K562 (cell line): Measurements from ENCODE around the gene HSDL2. TPM values are rescaled to one million over a fixed set of nuclear protein-coding genes. Genes with fewer than 3 reads are reported as not detected.
A peak's percentile ranks its signal among the peaks of the same experiment; 100 is the strongest.

ENCODE experiments used
- ATAC-seq: fragments of 200-7000 bp; cut with Tn5 transposase; 3 replicates; pipeline ENCODE4 v1.9.1; 2020; ENCODE audit warnings: moderate library complexity
- BruUV-seq: library from RNA; stranded (reverse); fragments of 400-500 nt; replicated peaks from 2 replicates; lab custom pipeline; 2021; lab: Mats Ljungman, UMichigan
- CTCF ChIA-PET: fragments of 300-600 bp; formaldehyde crosslinking; extraction: SDS; loops from one replicate; lab custom pipeline; 2021; ENCODE audit warnings: low intra/inter-chr PET ratio; lab: Yijun Ruan, JAX
- POLR2A ChIA-PET: fragments of 300-600, 350-650 bp; sonication (Branson Sonifier 250); formaldehyde crosslinking; extraction: SDS; loops from one replicate; lab custom pipeline; 2021; ENCODE audit warnings: antibody characterized with exemption, inconsistent platforms; lab: Yijun Ruan, JAX
- DNase-seq, 4 experiments: peaks; one replicate each; pipeline versions ENCODE4 v3.0.0 to v3.0.0-alpha.2; 2011 to 2018; ENCODE audit warnings: low spot score in 3 of 4, mixed read lengths in 3 of 4; ENCODE audit errors: extremely low read depth in 1 of 4
- FAIRE-seq: peaks from 2 replicates; lab custom pipeline; 2011; peaks lifted over from hg19 to GRCh38; lab: Jason Lieb, UNC
- H2AFZ ChIP-seq: 2 replicates; pipeline ENCODE4 v1.6.0; 2011; ENCODE audit warnings: low read depth, low read length, control low read depth, inconsistent platforms
- H3K27ac ChIP-seq: fragments of 200-600 bp; 3 replicates; pipeline ENCODE4 v1.8.0; 2011; ENCODE audit warnings: low read depth, mild to moderate bottlenecking, control low read depth, inconsistent platforms, low read length, moderate library complexity, mixed read lengths; ENCODE audit errors: extremely low read depth
- H3K27me3 ChIP-seq, 2 experiments: fragments of 300-600 bp in 1 of 2; 2 replicates in 1 of 2; 3 replicates in 1 of 2; pipeline versions ENCODE4 v1.6.0 to v1.8.0; 2011; ENCODE audit warnings: inconsistent platforms in 2 of 2, low read length in 2 of 2, mild to moderate bottlenecking in 1 of 2, mixed read lengths in 1 of 2, moderate library complexity in 1 of 2; ENCODE audit not compliant: control insufficient read depth in 2 of 2, insufficient read depth in 2 of 2
- H3K36me3 ChIP-seq: fragments of 300-600 bp; 3 replicates; pipeline ENCODE4 v1.8.0; 2011; ENCODE audit warnings: mild to moderate bottlenecking, low read length, inconsistent platforms; ENCODE audit not compliant: control insufficient read depth, insufficient read depth
- H3K4me1 ChIP-seq, 2 experiments: fragments of 200-600 bp in 1 of 2; replicated peaks in 1 of 2; 2 replicates in 1 of 2; 3 replicates in 1 of 2; pipeline versions ENCODE4 v1.5.1 to v1.8.0; 2011; ENCODE audit warnings: inconsistent platforms in 2 of 2, low read length in 2 of 2, mild to moderate bottlenecking in 1 of 2, mixed read lengths in 1 of 2, moderate library complexity in 1 of 2; ENCODE audit not compliant: control insufficient read depth in 2 of 2, insufficient read depth in 2 of 2
- H3K4me2 ChIP-seq: 2 replicates; pipeline ENCODE4 v1.6.1; 2011; ENCODE audit warnings: low read length, control low read depth, inconsistent platforms, mixed read lengths; ENCODE audit not compliant: insufficient read depth
- H3K4me3 ChIP-seq: fragments of 200-600 bp; sonication (generic), shearing (Covaris generic); 2 replicates; pipeline ENCODE4 v1.5.1; 2016; ENCODE audit warnings: control low read depth, inconsistent platforms
- H3K79me2 ChIP-seq: fragments of 200-600 bp; 3 replicates; pipeline ENCODE4 v1.8.0; 2011; ENCODE audit warnings: low read length, inconsistent platforms; ENCODE audit not compliant: control insufficient read depth, insufficient read depth
- H3K9ac ChIP-seq, 2 experiments: 2 replicates each; pipeline versions ENCODE4 v1.6.0 to v1.6.1; 2011; ENCODE audit warnings: low read depth in 2 of 2, low read length in 2 of 2, control low read depth in 1 of 2, inconsistent platforms in 1 of 2, mild to moderate bottlenecking in 1 of 2, mixed read lengths in 1 of 2; ENCODE audit not compliant: insufficient read depth in 1 of 2
- H3K9me1 ChIP-seq: one replicate; pipeline ENCODE4 v1.6.0; 2011; ENCODE audit warnings: inconsistent platforms, mild to moderate bottlenecking, low read length, moderate library complexity; ENCODE audit not compliant: control insufficient read depth, insufficient read depth
- H3K9me3 ChIP-seq: replicated peaks from 2 replicates; pipeline ENCODE4 v1.5.1; 2011; ENCODE audit warnings: low read depth, low read length, inconsistent platforms; ENCODE audit not compliant: control insufficient read depth, insufficient read depth
- H4K20me1 ChIP-seq: replicated peaks from 2 replicates; pipeline ENCODE4 v1.6.1; 2011; ENCODE audit warnings: low read length, inconsistent platforms, mixed read lengths; ENCODE audit not compliant: control insufficient read depth, insufficient read depth
- CBX3 ChIP-seq, 2 experiments: IDR thresholded peaks; 1 replicate in 1 of 2; 2 replicates in 1 of 2; pipeline ENCODE4 v1.6.1; 2012; ENCODE audit warnings: inconsistent platforms in 2 of 2, low read length in 2 of 2, borderline replicate concordance in 1 of 2, control low read depth in 1 of 2
- CC2D1A ChIP-seq: fragments of 450-650 bp; IDR thresholded peaks from 2 replicates; pipeline ENCODE4 v1.6.1; 2017; ENCODE audit warnings: mild to moderate bottlenecking
- CCNT2 ChIP-seq: IDR thresholded peaks from 2 replicates; pipeline ENCODE4 v1.6.1; 2011; ENCODE audit warnings: borderline replicate concordance, low read depth, mild to moderate bottlenecking, moderate library complexity, mixed read lengths, low read length; ENCODE audit not compliant: insufficient read length; ENCODE audit errors: extremely low read depth
- DLX4 ChIP-seq: fragments of 250-450 bp; sonication (Bioruptor Pico); IDR thresholded peaks from 2 replicates; pipeline ENCODE4 v1.6.1; 2021; ENCODE audit warnings: mild to moderate bottlenecking
- L3MBTL2 ChIP-seq: fragments of 450-650 bp; IDR thresholded peaks from 2 replicates; pipeline ENCODE4 v1.6.1; 2016; ENCODE audit warnings: mild to moderate bottlenecking, moderate library complexity
- MCM3 ChIP-seq: fragments of 450-650 bp; IDR thresholded peaks from 2 replicates; pipeline ENCODE4 v1.6.1; 2016
- NFE2 ChIP-seq: IDR thresholded peaks from 2 replicates; pipeline ENCODE4 v1.6.1; 2014; ENCODE audit warnings: antibody characterized with exemption, low read depth
- RBM25 ChIP-seq: fragments of 200-400 bp; formaldehyde crosslinking; IDR thresholded peaks from 2 replicates; pipeline ENCODE4 v1.6.1; 2018; ENCODE audit warnings: low read length, low read depth, moderate library complexity; ENCODE audit not compliant: severe bottlenecking
- RCOR1 ChIP-seq, 2 experiments: IDR thresholded peaks; 2 replicates each; pipeline ENCODE4 v1.6.1; 2012; ENCODE audit warnings: low read depth in 2 of 2, low read length in 2 of 2, borderline replicate concordance in 1 of 2, improper control_type of control experiment in 1 of 2
- SRSF7 ChIP-seq: fragments of 200-400 bp; formaldehyde crosslinking; optimal IDR thresholded peaks from 2 replicates; pipeline ENCODE3; 2017; ENCODE audit warnings: mild to moderate bottlenecking, low read depth, low read length
- ZNF280A ChIP-seq: fragments of 450-650 bp; IDR thresholded peaks from 2 replicates; pipeline ENCODE4 v1.6.1; 2018; ENCODE audit warnings: mild to moderate bottlenecking, low read depth; ENCODE audit not compliant: partially characterized antibody
- WGBS: fragments of 100-300 bp; shearing (Covaris generic); methylation state at CpG from one replicate; pipeline ENCODE4 v1.1.6; 2016; ENCODE audit warnings: low coverage, mixed read lengths; ENCODE audit not compliant: insufficient coverage; ENCODE audit errors: missing lambda C conversion rate; 5-methylcytosine and 5-hydroxymethylcytosine counted together
- in situ Hi-C: fragments of 300-500 bp; cut with MboI; formaldehyde crosslinking; loops from 4 replicates; pipeline ENCODE4 v1.15.0; 2018; ENCODE audit warnings: inconsistent platforms, mixed read lengths
- intact Hi-C: fragments of 100-400 bp; cut with micrococcal nuclease; formaldehyde crosslinking; loops from 2 replicates; pipeline ENCODE4 v1.14.2; 2022
- polyA plus RNA-seq, 8 experiments: library from polyadenylated mRNA; depleted of rRNA in 4 of 8; stranded (reverse) in 5 of 8; unstranded in 3 of 8; fragments of >200 nt; fragmentation: Nextera tagmentation in 2 of 8; fragmentation: Illumina TruSeq in 1 of 8; extraction: Ambion mirVana in 2 of 8; extraction: Trizol in 1 of 8; gene quantifications; 2 replicates each; pipeline versions ENCODE4 v1.2.1 to v1.2.3, GENCODE V29; 2011 to 2014; ENCODE audit warnings: inconsistent platforms in 1 of 8, missing spikeins in 1 of 8
- total RNA-seq, 7 experiments: library from RNA; depleted of rRNA in 6 of 7; stranded (reverse); fragments of >200 nt in 6 of 7; fragmentation: Illumina TruSeq in 2 of 7; extraction: Trizol in 2 of 7; gene quantifications; 2 replicates each; pipeline versions ENCODE4 v1.2.1 to v1.2.3, GENCODE V29; 2011 to 2021; ENCODE audit warnings: low replicate concordance in 1 of 7

HSDL2 gene
- total and polyA plus RNA-seq, 9 of the 15 experiments (the other 6 are each of a cell fraction or from before 2014, with no cell fraction given) = 22.8 to 74.1 (median 35.6) TPM

GRCh38 chr9:112475318-112475717 is 95.4 kb downstream of the HSDL2 start:
- Histone ChIP-seq H3K36me3 (peaks cover 6% of the 10 kb centered on the region; the same call in 1 of the 3 replicates), H3K9me1 (no peaks in the 10 kb centered on the region), H3K27ac (no peak overlapping the region), H3K9me3 (no peaks in the 10 kb centered on the region), H3K4me2 (no peak overlapping the region), H2AFZ (no peak overlapping the region), H4K20me1 (no peaks in the 10 kb centered on the region), H3K9ac (no peak overlapping the region), H3K4me3 (no peak overlapping the region), H3K4me1 (no peaks in the 10 kb centered on the region), H3K27me3 (no peaks in the 10 kb centered on the region), H3K79me2 (no peaks in the 10 kb centered on the region)
- BruUV-seq = no TSS peak
- DNase-seq = no peak
- intact Hi-C loops = loop anchor here (2.0 kb wide), 1 partner anchor 21 kb away; no protein-coding TSS in a partner anchor
- TF ChIP-seq CBX3 (IDR thresholded peaks at IDR 0.05; ENCODE audit: borderline replicate concordance in 1 of 2, low read length in 2 of 2) (peak in 1 of 2 experiments; percentile 76; a peak in 1 of 3 replicates), SRSF7 (no peak), MCM3 (no peak), RBM25 (peak; percentile 23), NFE2 (no peak), L3MBTL2 (no peak), DLX4 (CRISPR knock-in tag) (no peak), CC2D1A (no peak), CCNT2 (no peak), RCOR1 (IDR thresholded peaks at IDR 0.05; ENCODE audit: borderline replicate concordance in 1 of 2, low read depth in 2 of 2, low read length in 2 of 2) (no peak), ZNF280A (peak; percentile 68)
- ChIA-PET CTCF (no interaction called here), POLR2A (interaction anchor here (0.8 to 1.0 kb wide), 2 partner anchors 96 to 145 kb away, joined by 3 to 4 read pairs; partner anchors contain the start of gene HSDL2)
- FAIRE-seq = no peak
- in situ Hi-C loops = no loop called here
- 100% methylated on average over 1 of the region's 1 CpG for WGBS
- no peak for ATAC-seq
